MM.1S (cell line): Measurements from ENCODE around the gene ABCC8.

Source experiments
- DNase-seq: peaks from one replicate; pipeline ENCODE4 v3.0.0-alpha.2; 2015
- H2AFZ ChIP-seq: fragments of 300-600 bp; sonication (generic); 2 replicates; pipeline ENCODE4 v1.6.0; 2016; ENCODE audit warnings: antibody characterized with exemption, low read length
- H3F3A ChIP-seq: fragments of 300-600 bp; sonication (generic); 2 replicates; pipeline ENCODE4 v1.6.1; 2016; ENCODE audit warnings: mild to moderate bottlenecking, antibody characterized with exemption, low read length, moderate library complexity, mixed read lengths; ENCODE audit not compliant: insufficient read depth
- H3K27ac ChIP-seq: fragments of 300-600 bp; sonication (generic); 2 replicates; pipeline ENCODE4 v1.5.1; 2016; ENCODE audit warnings: mild to moderate bottlenecking, low read length
- H3K27me3 ChIP-seq: fragments of 300-600 bp; sonication (generic); replicated peaks from 2 replicates; pipeline ENCODE4 v1.6.0; 2016; ENCODE audit warnings: low read length; ENCODE audit not compliant: insufficient read depth
- H3K36me3 ChIP-seq: fragments of 300-600 bp; sonication (generic); replicated peaks from 2 replicates; pipeline ENCODE4 v1.6.1; 2016; ENCODE audit warnings: mild to moderate bottlenecking, low read length, mixed read lengths; ENCODE audit not compliant: insufficient read depth
- H3K4me1 ChIP-seq: fragments of 300-600 bp; sonication (generic); 2 replicates; pipeline ENCODE4 v1.6.1; 2016; ENCODE audit warnings: low read length, mixed read lengths
- H3K4me2 ChIP-seq: fragments of 300-600 bp; sonication (generic); 2 replicates; pipeline ENCODE4 v1.6.0; 2016; ENCODE audit warnings: low read depth, low read length
- H3K4me3 ChIP-seq: fragments of 300-600 bp; sonication (generic); 2 replicates; pipeline ENCODE4 v1.5.1; 2016; ENCODE audit warnings: low read length, mixed read lengths
- H3K79me2 ChIP-seq: fragments of 300-600 bp; sonication (generic); 2 replicates; pipeline ENCODE4 v1.6.1; 2016; ENCODE audit warnings: mixed run types, low read length, mixed read lengths
- H3K9ac ChIP-seq: fragments of 300-600 bp; sonication (generic); 2 replicates; pipeline ENCODE4 v1.6.1; 2016; ENCODE audit warnings: low read length, mixed read lengths
- H3K9me2 ChIP-seq: fragments of 300-600 bp; sonication (generic); replicated peaks from 2 replicates; pipeline ENCODE4 v1.6.1; 2016; ENCODE audit warnings: mild to moderate bottlenecking, low read length, mixed read lengths; ENCODE audit not compliant: insufficient read depth
- H3K9me3 ChIP-seq: fragments of 300-600 bp; sonication (generic); replicated peaks from 2 replicates; pipeline ENCODE4 v1.6.1; 2016; ENCODE audit warnings: mild to moderate bottlenecking, low read length, mixed read lengths; ENCODE audit not compliant: insufficient read depth
- H4K20me1 ChIP-seq: fragments of 300-600 bp; sonication (generic); 2 replicates; pipeline ENCODE4 v1.6.1; 2016; ENCODE audit warnings: mild to moderate bottlenecking, low read length, moderate library complexity, mixed read lengths; ENCODE audit not compliant: insufficient read depth
- EZH2 ChIP-seq: fragments of 300-600 bp; sonication (generic); optimal IDR thresholded peaks from 2 replicates; pipeline ENCODE3; 2017; ENCODE audit warnings: low read depth, mild to moderate bottlenecking, antibody characterized with exemption, low read length, mixed read lengths
- EZH2phosphoT487 ChIP-seq: fragments of 300-600 bp; sonication (generic); IDR thresholded peaks from 2 replicates; pipeline ENCODE4 v1.6.1; 2018; ENCODE audit warnings: antibody characterized with exemption, low read length
- TF ChIP-seq, protein P1 (sequence below): fragments of 300-600 bp; sonication (generic); IDR thresholded peaks from 2 replicates; pipeline ENCODE4 v1.5.1; 2016; ENCODE audit warnings: antibody characterized with exemption, low read length, mixed read lengths

Gene ABCC8

DNA sequence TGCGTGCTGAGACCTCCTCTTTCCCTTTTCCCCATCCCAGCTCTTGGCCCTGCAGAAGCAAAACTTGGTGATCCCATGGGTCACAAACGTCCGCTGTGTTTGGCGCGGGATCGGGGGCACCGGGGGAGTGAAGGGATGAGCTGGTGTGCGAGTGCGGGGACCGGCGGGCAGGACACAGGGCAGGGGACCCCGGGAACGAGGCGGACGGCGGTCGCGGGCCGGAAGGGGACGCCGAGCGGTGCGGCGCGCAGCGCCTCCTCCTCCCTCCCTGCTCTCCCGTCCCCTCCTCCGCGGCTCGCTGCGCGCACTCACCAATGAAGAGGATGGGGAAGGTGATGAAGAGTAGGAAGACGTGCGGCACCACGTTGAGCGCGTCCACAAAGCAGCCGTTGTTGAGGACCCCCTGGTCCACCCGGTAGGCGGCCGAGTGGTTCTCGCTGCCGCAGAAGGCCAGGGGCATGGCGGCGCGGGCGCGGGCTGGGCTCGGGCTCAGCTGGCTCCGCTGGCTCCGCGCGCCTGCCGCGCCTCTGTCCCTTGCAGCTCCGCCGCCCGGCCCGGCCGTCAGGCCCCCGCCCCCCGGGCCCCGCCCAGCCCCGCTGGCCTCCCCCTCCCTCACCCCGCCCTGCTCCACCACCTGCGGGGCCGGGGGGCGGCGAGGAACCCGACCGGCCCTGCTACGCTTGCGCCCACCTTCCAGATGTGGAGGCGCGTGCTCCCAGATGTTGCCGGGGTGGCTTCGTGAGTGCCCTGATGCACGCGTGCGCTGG is at the start of gene ABCC8:
TSS of gene ABCC8 (minus strand) at position 529 of the 767 bp plus-strand sequence. CDS start at position 460, 69 bp downstream.
- no peak within 1 kb of the TSS for H3K27ac ChIP-seq
- peak within 1 kb of the TSS; percentile 22; the same call in 1 of the 2 replicates for H3K4me2 ChIP-seq
- H3K9me2 ChIP-seq: no peaks in the 10 kb centered on the region
- H4K20me1 ChIP-seq: no peaks in the 10 kb centered on the region
- peaks cover 29% of the 10 kb centered on the region for H3K27me3 ChIP-seq
- no peak for TF ChIP-seq EZH2phosphoT487
- TF ChIP-seq, protein P1, sequence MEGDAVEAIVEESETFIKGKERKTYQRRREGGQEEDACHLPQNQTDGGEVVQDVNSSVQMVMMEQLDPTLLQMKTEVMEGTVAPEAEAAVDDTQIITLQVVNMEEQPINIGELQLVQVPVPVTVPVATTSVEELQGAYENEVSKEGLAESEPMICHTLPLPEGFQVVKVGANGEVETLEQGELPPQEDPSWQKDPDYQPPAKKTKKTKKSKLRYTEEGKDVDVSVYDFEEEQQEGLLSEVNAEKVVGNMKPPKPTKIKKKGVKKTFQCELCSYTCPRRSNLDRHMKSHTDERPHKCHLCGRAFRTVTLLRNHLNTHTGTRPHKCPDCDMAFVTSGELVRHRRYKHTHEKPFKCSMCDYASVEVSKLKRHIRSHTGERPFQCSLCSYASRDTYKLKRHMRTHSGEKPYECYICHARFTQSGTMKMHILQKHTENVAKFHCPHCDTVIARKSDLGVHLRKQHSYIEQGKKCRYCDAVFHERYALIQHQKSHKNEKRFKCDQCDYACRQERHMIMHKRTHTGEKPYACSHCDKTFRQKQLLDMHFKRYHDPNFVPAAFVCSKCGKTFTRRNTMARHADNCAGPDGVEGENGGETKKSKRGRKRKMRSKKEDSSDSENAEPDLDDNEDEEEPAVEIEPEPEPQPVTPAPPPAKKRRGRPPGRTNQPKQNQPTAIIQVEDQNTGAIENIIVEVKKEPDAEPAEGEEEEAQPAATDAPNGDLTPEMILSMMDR: no peak
- no peak within 1 kb of the TSS for H3K4me3 ChIP-seq
- H3K79me2 ChIP-seq: no peaks in the 10 kb centered on the region
- H3K9ac ChIP-seq: no peak within 1 kb of the TSS
- no peaks in the 10 kb centered on the region for H3K36me3 ChIP-seq
- H3K4me1 ChIP-seq: no peaks in the 10 kb centered on the region
- no peaks in the 10 kb centered on the region for H3K9me3 ChIP-seq
- no peak within 1 kb of the TSS for H2AFZ ChIP-seq
- no peaks in the 10 kb centered on the region for H3F3A ChIP-seq
- no peak for DNase-seq

DNA sequence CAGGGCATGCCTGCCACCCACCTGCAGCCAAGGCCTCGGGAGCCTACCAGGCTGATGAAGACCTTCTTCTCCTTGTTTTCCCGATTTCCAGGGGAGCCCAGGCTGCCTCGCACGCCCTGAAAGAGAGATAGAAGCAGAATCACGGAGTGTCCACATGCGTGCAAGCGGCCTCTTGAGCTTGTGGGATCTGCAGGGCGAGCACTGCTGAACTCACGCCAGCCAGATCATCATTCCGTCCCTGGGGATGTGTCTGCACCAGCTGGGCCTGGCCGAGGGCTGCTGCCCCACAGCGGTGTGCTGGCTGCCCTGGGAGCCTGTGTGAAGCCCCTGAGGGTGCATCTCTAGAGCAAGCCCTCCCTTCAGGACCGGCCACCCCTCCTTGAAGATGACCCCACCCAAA is 49.7 kb upstream of the ABCC8 start:
- no peaks in the 10 kb centered on the region for H3K9me2 ChIP-seq
- H3K36me3 ChIP-seq: no peaks in the 10 kb centered on the region
- H4K20me1 ChIP-seq: no peaks in the 10 kb centered on the region
- H3K9ac ChIP-seq: no peak overlapping the region
- TF ChIP-seq EZH2phosphoT487 (no peak), EZH2 (no peak)
- TF ChIP-seq, protein P1: no peak
- H2AFZ ChIP-seq: no peak overlapping the region
- H3K4me3 ChIP-seq: no peak overlapping the region
- H3K79me2 ChIP-seq: no peaks in the 10 kb centered on the region
- H3K4me1 ChIP-seq: no peaks in the 10 kb centered on the region
- H3K27me3 ChIP-seq: peaks cover 38% of the 10 kb centered on the region
- no peak overlapping the region for H3K27ac ChIP-seq
- no peak for DNase-seq
- H3F3A ChIP-seq: no peaks in the 10 kb centered on the region
- H3K4me2 ChIP-seq: no peak overlapping the region
- no peaks in the 10 kb centered on the region for H3K9me3 ChIP-seq

DNA sequence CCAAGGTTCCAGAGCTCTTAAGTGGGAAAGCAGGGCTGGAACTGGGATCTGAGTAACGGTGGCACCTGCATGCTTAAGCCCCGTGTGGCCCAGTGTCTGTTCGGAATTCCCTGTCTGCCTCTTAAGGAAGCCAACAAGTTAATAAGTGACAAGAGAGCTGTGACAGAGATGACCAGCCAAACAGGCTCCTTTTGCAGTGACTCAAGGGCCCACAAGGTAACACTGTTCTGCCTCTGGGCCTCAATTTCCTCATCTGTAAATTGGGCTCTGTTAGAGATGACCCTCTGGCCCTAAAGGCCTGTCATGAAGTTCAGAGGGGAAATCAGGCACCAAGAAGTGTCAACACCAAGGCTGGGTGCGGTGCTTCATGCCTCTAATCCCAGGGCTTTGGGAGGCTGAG is 48.9 kb upstream of the ABCC8 start:
- no peak overlapping the region for H3K4me2 ChIP-seq
- no peak overlapping the region for H3K4me3 ChIP-seq
- H2AFZ ChIP-seq: no peak overlapping the region
- H3K27ac ChIP-seq: no peak overlapping the region
- no peaks in the 10 kb centered on the region for H3K9me3 ChIP-seq
- no peaks in the 10 kb centered on the region for H3F3A ChIP-seq
- no peaks in the 10 kb centered on the region for H3K4me1 ChIP-seq
- H4K20me1 ChIP-seq: no peaks in the 10 kb centered on the region
- no peak for DNase-seq
- H3K36me3 ChIP-seq: no peaks in the 10 kb centered on the region
- H3K79me2 ChIP-seq: no peaks in the 10 kb centered on the region
- H3K9ac ChIP-seq: no peak overlapping the region
- TF ChIP-seq EZH2: no peak
- no peak for TF ChIP-seq EZH2phosphoT487
- TF ChIP-seq, protein P1: no peak
- H3K9me2 ChIP-seq: no peaks in the 10 kb centered on the region
- peaks cover 34% of the 10 kb centered on the region for H3K27me3 ChIP-seq
